ENCODE data around the gene ZNF397. TPM values are rescaled to one million over a fixed set of nuclear protein-coding genes. Genes with fewer than 3 reads are reported as not detected.

ZNF397 gene
- total and polyA plus RNA-seq, 9 of the 15 experiments (the other 6 are each of a cell fraction or from before 2014, with no cell fraction given): 6.4 to 24.2 (median 19.3) TPM

- Histone ChIP-seq H3K4me3 (peak overlapping the region; percentile 72), H3K4me2 (ENCODE audit: insufficient read depth, low read length) (peak overlapping the region; percentile 98), H3K9me1 (ENCODE audit: control insufficient read depth, insufficient read depth, low read length) (no peaks in the 10 kb centered on the region), H3K9me3 (replicated peaks; ENCODE audit: control insufficient read depth, insufficient read depth, low read depth, low read length) (peaks cover 5% of the 10 kb centered on the region), H2AFZ (ENCODE audit: low read depth, low read length) (peak overlapping the region; percentile 97), H4K20me1 (replicated peaks; ENCODE audit: control insufficient read depth, insufficient read depth, low read length) (no peaks in the 10 kb centered on the region), H3K27ac (ENCODE audit: extremely low read depth, low read depth, low read length) (peak overlapping the region; percentile 88), H3K36me3 (ENCODE audit: control insufficient read depth, insufficient read depth, low read length) (peaks cover 24% of the 10 kb centered on the region), H3K4me1 (replicated peaks in 1 of 2; ENCODE audit: control insufficient read depth in 2 of 2, insufficient read depth in 2 of 2, low read length in 2 of 2) (peaks cover 0 to 5% of the 10 kb centered on the region in 2 experiments; a peak in 3 of 5 replicates), H3K9ac (ENCODE audit: insufficient read depth in 1 of 2, low read depth in 2 of 2, low read length in 2 of 2) (peak overlapping the region; percentile 93 to 97; a peak in 3 of 4 replicates), H3K79me2 (ENCODE audit: control insufficient read depth, insufficient read depth, low read length) (peaks cover 45% of the 10 kb centered on the region), H3K27me3 (ENCODE audit: control insufficient read depth in 2 of 2, insufficient read depth in 2 of 2, low read length in 2 of 2) (no peaks in the 10 kb centered on the region)
- POLR2A ChIA-PET: interaction anchor here (0.5 to 2.0 kb wide), 7 partner anchors 11 to 247 kb away, joined by 3 to 11 read pairs (median 4); no protein-coding TSS in a partner anchor
- ATAC-seq (peak; percentile 25), DNase-seq (ENCODE audit: extremely low read depth in 1 of 4, low spot score in 3 of 4) (peak; percentile 17 to 37 (median 18)), FAIRE-seq (peak; percentile 51)
- no TSS peak for BruUV-seq (replicated peaks)
- 12% methylated on average over 6 of the region's 6 CpGs for WGBS (ENCODE audit: insufficient coverage, low coverage, missing lambda C conversion rate)
- intact Hi-C loops (cut with micrococcal nuclease) (no loop called here), in situ Hi-C loops (cut with MboI) (loop anchor here (5.0 kb wide), 1 partner anchor 47 kb away; the partner anchor contains the start of gene ZNF397)
- CTCF ChIA-PET (ENCODE audit: low intra/inter-chr PET ratio): no interaction called here
- TF ChIP-seq, protein P1, sequence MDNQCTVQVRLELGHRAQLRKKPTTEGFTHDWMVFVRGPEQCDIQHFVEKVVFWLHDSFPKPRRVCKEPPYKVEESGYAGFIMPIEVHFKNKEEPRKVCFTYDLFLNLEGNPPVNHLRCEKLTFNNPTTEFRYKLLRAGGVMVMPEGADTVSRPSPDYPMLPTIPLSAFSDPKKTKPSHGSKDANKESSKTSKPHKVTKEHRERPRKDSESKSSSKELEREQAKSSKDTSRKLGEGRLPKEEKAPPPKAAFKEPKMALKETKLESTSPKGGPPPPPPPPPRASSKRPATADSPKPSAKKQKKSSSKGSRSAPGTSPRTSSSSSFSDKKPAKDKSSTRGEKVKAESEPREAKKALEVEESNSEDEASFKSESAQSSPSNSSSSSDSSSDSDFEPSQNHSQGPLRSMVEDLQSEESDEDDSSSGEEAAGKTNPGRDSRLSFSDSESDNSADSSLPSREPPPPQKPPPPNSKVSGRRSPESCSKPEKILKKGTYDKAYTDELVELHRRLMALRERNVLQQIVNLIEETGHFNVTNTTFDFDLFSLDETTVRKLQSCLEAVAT (IDR thresholded peaks at IDR 0.05): 0 out of 4 replicates have a peak, but pooled peaks of 1 of the 2 experiments have one; percentile 32
- no peak for TF ChIP-seq NUFIP1 (IDR thresholded peaks at IDR 0.05; ENCODE audit: partially characterized antibody)
- 0 out of 2 replicates have a peak, but pooled peaks have one; percentile 53 for TF ChIP-seq BACH1 (tag; IDR thresholded peaks at IDR 0.05)
- TF ChIP-seq RFX7 (CRISPR knock-in tag; IDR thresholded peaks at IDR 0.05): no peak
- TF ChIP-seq ZNF134 (CRISPR knock-in tag; conservative IDR thresholded peaks at IDR 0.05): 0 out of 2 replicates have a peak, but pooled peaks have one; percentile 21
- no peak for TF ChIP-seq SREBF1 (IDR thresholded peaks at IDR 0.05; ENCODE audit: borderline replicate concordance, low read depth, low read length)
- TF ChIP-seq HSF4 (CRISPR knock-in tag; IDR thresholded peaks at IDR 0.05; ENCODE audit: borderline replicate concordance): no peak
- peak; percentile 78; the same call in 1 of the 2 replicates for TF ChIP-seq HDGF (IDR thresholded peaks at IDR 0.05)
- TF ChIP-seq, protein P2, sequence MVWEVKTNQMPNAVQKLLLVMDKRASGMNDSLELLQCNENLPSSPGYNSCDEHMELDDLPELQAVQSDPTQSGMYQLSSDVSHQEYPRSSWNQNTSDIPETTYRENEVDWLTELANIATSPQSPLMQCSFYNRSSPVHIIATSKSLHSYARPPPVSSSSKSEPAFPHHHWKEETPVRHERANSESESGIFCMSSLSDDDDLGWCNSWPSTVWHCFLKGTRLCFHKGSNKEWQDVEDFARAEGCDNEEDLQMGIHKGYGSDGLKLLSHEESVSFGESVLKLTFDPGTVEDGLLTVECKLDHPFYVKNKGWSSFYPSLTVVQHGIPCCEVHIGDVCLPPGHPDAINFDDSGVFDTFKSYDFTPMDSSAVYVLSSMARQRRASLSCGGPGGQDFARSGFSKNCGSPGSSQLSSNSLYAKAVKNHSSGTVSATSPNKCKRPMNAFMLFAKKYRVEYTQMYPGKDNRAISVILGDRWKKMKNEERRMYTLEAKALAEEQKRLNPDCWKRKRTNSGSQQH (CRISPR knock-in tag; IDR thresholded peaks at IDR 0.05): 0 out of 2 replicates have a peak, but pooled peaks have one; percentile 45
- TF ChIP-seq GMEB1 (CRISPR knock-in tag; IDR thresholded peaks at IDR 0.05): 0 out of 2 replicates have a peak, but pooled peaks have one; percentile 22
- TF ChIP-seq YY1 (IDR thresholded peaks at IDR 0.05; ENCODE audit: borderline replicate concordance in 1 of 3, control insufficient read depth in 1 of 3, extremely low read depth in 1 of 3, insufficient read depth in 3 of 3, insufficient read length in 1 of 3, insufficient replicate concordance in 2 of 3, low read depth in 1 of 3, low read length in 2 of 3): peak in 1 of 3 experiments; percentile 65
- no peak for TF ChIP-seq TSHZ1 (CRISPR knock-in tag; IDR thresholded peaks at IDR 0.05)
- TF ChIP-seq ESRRB (CRISPR knock-in tag; IDR thresholded peaks at IDR 0.05; ENCODE audit: borderline replicate concordance): no peak
Measured at GRCh38 chr18:35289293-35289692, 48.5 kb downstream of the ZNF397 start.

Data from K562 (cell line).